Measurements from ENCODE around the gene MCRIP2. TPM values are rescaled to one million over a fixed set of nuclear protein-coding genes. Genes with fewer than 3 reads are reported as not detected.

The MCRIP2 gene
- total RNA-seq, 2 donors from 2014 or later, result 22.8 to 34.2 TPM

- H3K27me3 Mint-ChIP-seq (ENCODE audit: insufficient read depth), result no peaks in the 10 kb centered on the region
- WGBS, 2 experiments (ENCODE audit: insufficient coverage in 1 of 2, insufficient read length in 1 of 2), result 95 to 99% methylated on average over 13 to 22 of the region's 22 CpGs
- H3K4me3 Mint-ChIP-seq, result no peak overlapping the region
These were observed 15.9 kb downstream of the MCRIP2 start for GRCh38 chr16:657487-657886.

GRCh38 chr16:658679-659571 is 17.3 kb downstream of the MCRIP2 start:
- H3K36me3 Mint-ChIP-seq (ENCODE audit: low read depth), result peaks cover 7% of the 10 kb centered on the region
- no peak for DNase-seq
- H3K27ac Mint-ChIP-seq, result no peak overlapping the region
- no peaks in the 10 kb centered on the region for H3K9me3 ChIP-seq (ENCODE audit: control insufficient read depth, low read length)
- no peaks in the 10 kb centered on the region for H3K27me3 Mint-ChIP-seq (ENCODE audit: insufficient read depth)
- H3K9me3 Mint-ChIP-seq, result no peaks in the 10 kb centered on the region
- TF ChIP-seq, protein P1, sequence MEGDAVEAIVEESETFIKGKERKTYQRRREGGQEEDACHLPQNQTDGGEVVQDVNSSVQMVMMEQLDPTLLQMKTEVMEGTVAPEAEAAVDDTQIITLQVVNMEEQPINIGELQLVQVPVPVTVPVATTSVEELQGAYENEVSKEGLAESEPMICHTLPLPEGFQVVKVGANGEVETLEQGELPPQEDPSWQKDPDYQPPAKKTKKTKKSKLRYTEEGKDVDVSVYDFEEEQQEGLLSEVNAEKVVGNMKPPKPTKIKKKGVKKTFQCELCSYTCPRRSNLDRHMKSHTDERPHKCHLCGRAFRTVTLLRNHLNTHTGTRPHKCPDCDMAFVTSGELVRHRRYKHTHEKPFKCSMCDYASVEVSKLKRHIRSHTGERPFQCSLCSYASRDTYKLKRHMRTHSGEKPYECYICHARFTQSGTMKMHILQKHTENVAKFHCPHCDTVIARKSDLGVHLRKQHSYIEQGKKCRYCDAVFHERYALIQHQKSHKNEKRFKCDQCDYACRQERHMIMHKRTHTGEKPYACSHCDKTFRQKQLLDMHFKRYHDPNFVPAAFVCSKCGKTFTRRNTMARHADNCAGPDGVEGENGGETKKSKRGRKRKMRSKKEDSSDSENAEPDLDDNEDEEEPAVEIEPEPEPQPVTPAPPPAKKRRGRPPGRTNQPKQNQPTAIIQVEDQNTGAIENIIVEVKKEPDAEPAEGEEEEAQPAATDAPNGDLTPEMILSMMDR (conservative IDR thresholded peaks at IDR 0.05), result no peak
- no peak overlapping the region for H3K9ac ChIP-seq (ENCODE audit: extremely low read depth, low read length, poor library complexity, severe bottlenecking)
- no peak overlapping the region for H3K4me3 ChIP-seq (ENCODE audit: low read length)
- 92% methylated on average over 20 to 35 of the region's 35 CpGs for WGBS, 2 experiments (ENCODE audit: insufficient coverage in 1 of 2, insufficient read length in 1 of 2)
- H3K36me3 ChIP-seq (ENCODE audit: control insufficient read depth, insufficient read depth, low read length), result no peaks in the 10 kb centered on the region
- H3K27me3 ChIP-seq (ENCODE audit: control insufficient read depth, insufficient read depth, low read length, poor library complexity, severe bottlenecking), result no peaks in the 10 kb centered on the region
- H3K4me3 Mint-ChIP-seq, result no peak overlapping the region
- H3K4me1 ChIP-seq (ENCODE audit: control insufficient read depth, insufficient read depth, low read length), result no peaks in the 10 kb centered on the region
- H3K4me1 Mint-ChIP-seq, result peaks cover 3% of the 10 kb centered on the region
- H3K27ac ChIP-seq (ENCODE audit: low read depth, low read length), result no peak overlapping the region

More at GRCh38 chr16:657487-657886, 15.9 kb downstream of the MCRIP2 start:
- no peak overlapping the region for H3K4me3 ChIP-seq (ENCODE audit: low read length)
- no peak overlapping the region for H3K9ac ChIP-seq (ENCODE audit: extremely low read depth, low read length, poor library complexity, severe bottlenecking)
- peaks cover 2% of the 10 kb centered on the region for H3K36me3 Mint-ChIP-seq (ENCODE audit: low read depth)
- DNase-seq, result no peak
- no peaks in the 10 kb centered on the region for H3K4me1 ChIP-seq (ENCODE audit: control insufficient read depth, insufficient read depth, low read length)
- TF ChIP-seq, protein P1 (conservative IDR thresholded peaks at IDR 0.05), result no peak
- no peaks in the 10 kb centered on the region for H3K36me3 ChIP-seq (ENCODE audit: control insufficient read depth, insufficient read depth, low read length)
- H3K4me1 Mint-ChIP-seq, result peaks cover 3% of the 10 kb centered on the region
- H3K9me3 ChIP-seq (ENCODE audit: control insufficient read depth, low read length), result no peaks in the 10 kb centered on the region
- no peaks in the 10 kb centered on the region for H3K27me3 ChIP-seq (ENCODE audit: control insufficient read depth, insufficient read depth, low read length, poor library complexity, severe bottlenecking)
- no peak overlapping the region for H3K27ac ChIP-seq (ENCODE audit: low read depth, low read length)
- H3K27ac Mint-ChIP-seq, result no peak overlapping the region
- H3K9me3 Mint-ChIP-seq, result no peaks in the 10 kb centered on the region

GRCh38 chr16:659618-660017 is 18.0 kb downstream of the MCRIP2 start:
- Histone ChIP-seq H3K27ac (ENCODE audit: low read depth, low read length) (no peak overlapping the region), H3K36me3 (ENCODE audit: control insufficient read depth, insufficient read depth, low read length) (no peaks in the 10 kb centered on the region), H3K9ac (ENCODE audit: extremely low read depth, low read length, poor library complexity, severe bottlenecking) (no peak overlapping the region), H3K4me1 (ENCODE audit: control insufficient read depth, insufficient read depth, low read length) (no peaks in the 10 kb centered on the region), H3K9me3 (ENCODE audit: control insufficient read depth, low read length) (no peaks in the 10 kb centered on the region), H3K27me3 (ENCODE audit: control insufficient read depth, insufficient read depth, low read length, poor library complexity, severe bottlenecking) (no peaks in the 10 kb centered on the region), H3K4me3 (ENCODE audit: low read length) (no peak overlapping the region)
- Mint-ChIP-seq H3K27ac (no peak overlapping the region), H3K4me3 (no peak overlapping the region), H3K4me1 (peaks cover 3% of the 10 kb centered on the region), H3K27me3 (ENCODE audit: insufficient read depth) (no peaks in the 10 kb centered on the region), H3K9me3 (no peaks in the 10 kb centered on the region), H3K36me3 (ENCODE audit: low read depth) (peaks cover 8% of the 10 kb centered on the region)
- TF ChIP-seq, protein P1 (conservative IDR thresholded peaks at IDR 0.05), result no peak
- WGBS, 2 experiments (ENCODE audit: insufficient coverage in 1 of 2, insufficient read length in 1 of 2), result 92 to 94% methylated on average over 8 to 20 of the region's 20 CpGs
- no peak for DNase-seq

Measured in endodermal cell (in vitro differentiated cells).